Measurements from ENCODE around the gene C10orf90. TPM values are rescaled to one million over a fixed set of nuclear protein-coding genes. Genes with fewer than 3 reads are reported as not detected.

C10orf90 gene
- total and polyA plus RNA-seq, 7 donors: 0.03 to 1.1 (median 0.33) TPM; not detected in 4

DNA sequence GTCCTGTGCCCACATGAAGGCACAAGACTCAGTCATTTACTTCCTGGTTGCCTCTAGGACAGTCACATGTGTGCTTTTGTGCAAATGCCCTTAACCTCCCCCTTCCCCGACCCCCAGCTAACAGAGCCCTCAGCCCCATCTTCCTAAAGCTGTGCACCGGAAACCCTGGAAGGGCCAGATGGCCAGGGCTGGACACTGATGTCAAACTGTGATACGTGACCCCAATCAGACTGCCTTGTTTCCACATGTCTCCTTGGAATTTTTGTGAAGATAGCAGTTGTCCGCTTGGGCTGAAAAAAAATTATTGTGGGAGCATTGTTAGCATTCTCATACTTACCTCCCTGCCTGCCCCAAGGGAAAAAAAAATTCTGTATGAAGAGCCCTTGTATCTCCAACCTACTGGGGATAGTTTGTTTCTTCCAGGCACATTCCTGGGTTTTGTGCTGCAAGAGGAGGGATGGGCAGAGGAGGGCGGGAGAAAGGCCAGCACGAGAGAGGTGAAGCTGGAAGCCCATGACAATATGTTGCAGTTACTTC, 265.2 kb downstream of the C10orf90 start:
- intact Hi-C loops (cut with DNase I): no loop called here
- no peak for DNase-seq
- TF ChIP-seq POLR2A (IDR thresholded peaks at IDR 0.05): no peak
- no peak for TF ChIP-seq POLR2AphosphoS5 (IDR thresholded peaks at IDR 0.05)
- no peak for TF ChIP-seq EP300 (IDR thresholded peaks at IDR 0.05)
- TF ChIP-seq, protein P1, sequence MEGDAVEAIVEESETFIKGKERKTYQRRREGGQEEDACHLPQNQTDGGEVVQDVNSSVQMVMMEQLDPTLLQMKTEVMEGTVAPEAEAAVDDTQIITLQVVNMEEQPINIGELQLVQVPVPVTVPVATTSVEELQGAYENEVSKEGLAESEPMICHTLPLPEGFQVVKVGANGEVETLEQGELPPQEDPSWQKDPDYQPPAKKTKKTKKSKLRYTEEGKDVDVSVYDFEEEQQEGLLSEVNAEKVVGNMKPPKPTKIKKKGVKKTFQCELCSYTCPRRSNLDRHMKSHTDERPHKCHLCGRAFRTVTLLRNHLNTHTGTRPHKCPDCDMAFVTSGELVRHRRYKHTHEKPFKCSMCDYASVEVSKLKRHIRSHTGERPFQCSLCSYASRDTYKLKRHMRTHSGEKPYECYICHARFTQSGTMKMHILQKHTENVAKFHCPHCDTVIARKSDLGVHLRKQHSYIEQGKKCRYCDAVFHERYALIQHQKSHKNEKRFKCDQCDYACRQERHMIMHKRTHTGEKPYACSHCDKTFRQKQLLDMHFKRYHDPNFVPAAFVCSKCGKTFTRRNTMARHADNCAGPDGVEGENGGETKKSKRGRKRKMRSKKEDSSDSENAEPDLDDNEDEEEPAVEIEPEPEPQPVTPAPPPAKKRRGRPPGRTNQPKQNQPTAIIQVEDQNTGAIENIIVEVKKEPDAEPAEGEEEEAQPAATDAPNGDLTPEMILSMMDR (IDR thresholded peaks at IDR 0.05): no peak
- peaks cover 0 to 5% (median 0%) of the 10 kb centered on the region in 3 donors for H3K27me3 ChIP-seq
- no peaks in the 10 kb centered on the region for H3K4me1 ChIP-seq
- WGBS, 2 donors: 86% methylated on average over 6 of the region's 6 CpGs
- no peak overlapping the region for H3K27ac ChIP-seq
- H3K36me3 ChIP-seq: no peaks in the 10 kb centered on the region
- H3K4me3 ChIP-seq: no peak overlapping the region
- no peaks in the 10 kb centered on the region for H3K9me3 ChIP-seq

DNA sequence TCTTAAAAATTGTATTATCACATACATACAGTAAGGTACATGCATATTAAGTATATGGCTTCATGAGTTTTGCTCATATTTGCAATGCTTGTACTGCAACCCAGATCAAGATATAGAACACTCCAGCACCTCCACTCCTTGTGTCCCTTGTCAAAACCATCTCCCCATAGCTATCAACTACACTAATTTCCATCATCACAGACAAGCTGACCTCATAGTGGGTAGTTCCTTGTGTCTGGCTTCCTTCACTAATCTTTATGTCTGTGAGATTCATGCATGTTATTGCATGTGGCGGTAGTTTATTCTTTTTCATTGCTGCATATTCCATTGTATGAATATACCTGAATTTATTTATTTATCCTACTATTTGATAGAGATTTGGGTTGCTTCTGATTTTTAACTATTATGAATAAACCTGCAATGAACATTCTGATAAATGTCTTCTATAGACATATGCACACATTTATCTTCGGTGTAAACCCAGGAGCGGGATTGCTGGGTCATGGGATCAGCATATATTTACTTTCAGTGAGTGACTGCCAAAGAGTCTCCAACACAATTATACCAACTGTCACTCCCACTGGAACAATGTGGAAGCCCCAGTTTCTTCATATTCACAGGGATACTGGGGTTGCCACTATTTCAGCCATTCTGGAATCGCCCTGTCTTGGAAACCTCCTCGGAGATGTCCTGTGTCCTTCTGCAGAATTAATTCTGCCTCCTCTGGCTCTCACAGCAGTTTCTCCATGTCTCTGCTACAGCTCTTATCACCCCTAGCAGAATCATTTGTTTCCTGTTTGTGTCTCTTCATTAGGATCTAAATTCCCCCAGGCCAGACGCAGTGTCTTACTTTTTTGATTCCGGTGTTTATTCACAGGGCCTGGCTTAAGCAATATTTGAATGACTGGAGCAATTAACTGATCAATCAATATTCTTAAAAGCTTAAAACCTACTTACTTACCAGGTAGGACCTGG, 267.5 kb downstream of the C10orf90 start:
- intact Hi-C loops (cut with DNase I): no loop called here
- no peaks in the 10 kb centered on the region for H3K4me1 ChIP-seq
- WGBS, 2 donors: 39 to 60% methylated on average over 7 of the region's 7 CpGs
- H3K4me3 ChIP-seq: no peak overlapping the region
- DNase-seq: no peak
- H3K27ac ChIP-seq: no peak overlapping the region
- peaks cover 0 to 5% (median 0%) of the 10 kb centered on the region in 3 donors for H3K27me3 ChIP-seq
- no peaks in the 10 kb centered on the region for H3K9me3 ChIP-seq
- TF ChIP-seq POLR2A (IDR thresholded peaks at IDR 0.05): no peak
- TF ChIP-seq, protein P1 (IDR thresholded peaks at IDR 0.05): no peak
- no peak for TF ChIP-seq EP300 (IDR thresholded peaks at IDR 0.05)
- no peak for TF ChIP-seq POLR2AphosphoS5 (IDR thresholded peaks at IDR 0.05)
- no peaks in the 10 kb centered on the region for H3K36me3 ChIP-seq

DNA sequence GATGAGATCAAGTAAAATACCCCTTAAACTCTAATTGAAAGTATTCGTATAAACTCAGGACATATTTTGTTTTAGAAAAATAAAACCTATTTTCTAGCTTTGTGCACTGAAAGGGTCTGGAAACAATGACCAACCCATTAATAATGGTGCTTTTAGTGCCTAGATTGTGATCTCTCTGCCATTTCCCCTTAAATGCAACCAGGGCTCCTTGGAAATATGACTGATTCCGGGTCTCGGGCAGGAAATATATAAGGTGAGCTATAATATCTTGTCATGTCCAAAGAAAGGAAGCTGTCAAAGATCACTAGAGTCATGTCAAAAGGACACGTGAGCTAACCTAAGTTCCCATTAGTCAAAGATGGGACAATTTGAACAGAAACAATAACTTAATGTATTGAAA, 269.9 kb downstream of the C10orf90 start:
- Histone ChIP-seq H3K9me3 (no peaks in the 10 kb centered on the region), H3K4me1 (no peaks in the 10 kb centered on the region), H3K27ac (no peak overlapping the region), H3K27me3 (peaks cover 0 to 5% (median 0%) of the 10 kb centered on the region in 3 donors), H3K4me3 (no peak overlapping the region), H3K36me3 (no peaks in the 10 kb centered on the region)
- 66 to 92% methylated on average over 4 of the region's 4 CpGs for WGBS, 2 donors
- no peak for TF ChIP-seq POLR2A (IDR thresholded peaks at IDR 0.05)
- no peak for DNase-seq
- intact Hi-C loops (cut with DNase I): no loop called here

DNA sequence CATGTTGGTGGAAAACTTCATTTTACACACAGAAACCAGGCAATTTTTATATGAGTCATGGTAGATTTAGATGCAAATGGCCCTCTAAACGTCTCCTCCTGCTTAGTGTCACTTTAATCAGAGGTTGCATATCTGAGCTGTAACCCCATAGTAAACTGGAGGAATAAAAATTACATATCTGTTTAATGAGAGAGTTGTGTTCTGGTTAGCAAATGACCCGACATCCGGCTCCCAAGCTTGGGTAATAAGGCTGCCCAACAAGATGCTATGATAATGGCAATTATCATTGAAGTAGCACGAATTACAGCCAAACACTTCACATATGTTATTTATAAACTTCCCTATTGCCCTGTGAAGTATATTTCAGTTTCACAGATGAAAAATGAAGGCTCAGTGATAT, 271.6 kb downstream of the C10orf90 start:
- no peak overlapping the region for H3K4me3 ChIP-seq
- no peak overlapping the region for H3K27ac ChIP-seq
- no peaks in the 10 kb centered on the region for H3K9me3 ChIP-seq
- TF ChIP-seq EP300 (IDR thresholded peaks at IDR 0.05): no peak
- no peak for TF ChIP-seq POLR2AphosphoS5 (IDR thresholded peaks at IDR 0.05)
- TF ChIP-seq, protein P1 (IDR thresholded peaks at IDR 0.05): no peak
- no peak for TF ChIP-seq POLR2A (IDR thresholded peaks at IDR 0.05)
- WGBS, 2 donors: 33 to 52% methylated on average over 4 of the region's 4 CpGs
- H3K27me3 ChIP-seq: peaks cover 0 to 5% (median 0%) of the 10 kb centered on the region in 3 donors
- DNase-seq: no peak
- intact Hi-C loops (cut with DNase I): no loop called here
- no peaks in the 10 kb centered on the region for H3K36me3 ChIP-seq
- no peaks in the 10 kb centered on the region for H3K4me1 ChIP-seq

DNA sequence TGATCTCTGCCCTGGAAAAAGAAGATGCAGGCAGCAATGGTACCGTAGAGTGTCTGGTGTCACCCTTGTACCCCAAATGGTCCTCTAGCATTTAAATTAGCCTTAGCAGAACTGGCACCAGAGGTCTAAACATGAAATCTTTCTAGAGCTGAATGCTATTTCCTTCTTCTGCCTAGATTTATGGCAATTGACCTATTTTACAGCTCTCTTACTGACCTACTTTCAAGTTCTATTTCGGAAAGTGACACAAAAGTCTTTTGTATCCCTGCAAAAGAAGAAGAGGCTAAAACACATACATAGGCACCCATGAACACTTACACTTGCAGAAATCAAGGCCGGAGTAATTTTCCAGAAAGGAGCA, 272.1 kb downstream of the C10orf90 start:
- TF ChIP-seq, protein P1 (IDR thresholded peaks at IDR 0.05): no peak
- TF ChIP-seq POLR2A (IDR thresholded peaks at IDR 0.05) (no peak), EP300 (IDR thresholded peaks at IDR 0.05) (no peak), POLR2AphosphoS5 (IDR thresholded peaks at IDR 0.05) (no peak)
- Histone ChIP-seq H3K9me3 (no peaks in the 10 kb centered on the region), H3K36me3 (no peaks in the 10 kb centered on the region), H3K4me1 (no peaks in the 10 kb centered on the region), H3K27ac (no peak overlapping the region), H3K4me3 (no peak overlapping the region), H3K27me3 (peaks cover 0 to 5% (median 0%) of the 10 kb centered on the region in 3 donors)
- WGBS, 2 donors: 27 to 68% methylated on average over 3 of the region's 3 CpGs
- intact Hi-C loops (cut with DNase I): no loop called here
- DNase-seq: no peak
